H1 (cell line): ENCODE measurements around the gene ZNG1F.
"Not testable (repeated sequence)": the region's sequence is repeated elsewhere in the genome, so short reads cannot be mapped to it uniquely, and the experiment has no call there.

Experiments
- CREB1 ChIP-seq: IDR thresholded peaks from 2 replicates; pipeline ENCODE4 v1.6.1; 2012; ENCODE audit warnings: inconsistent platforms
- EZH2 ChIP-seq: fragments of 200-600 bp; sonication (generic); IDR thresholded peaks from 2 replicates; pipeline ENCODE4 v1.7.1; 2012; ENCODE audit warnings: low read depth, mild to moderate bottlenecking, moderate library complexity, low read length, inconsistent platforms; ENCODE audit not compliant: severe bottlenecking
- HDAC2 ChIP-seq, 2 experiments: fragments of 300-600 bp in 1 of 2; sonication (generic) in 1 of 2; IDR thresholded peaks; 2 replicates each; pipeline ENCODE4 v1.6.1; 2011 to 2012; ENCODE audit warnings: low read depth in 2 of 2, low read length in 2 of 2, mild to moderate bottlenecking in 2 of 2, moderate library complexity in 2 of 2, borderline replicate concordance in 1 of 2, inconsistent platforms in 1 of 2
- JUND ChIP-seq: IDR thresholded peaks from 2 replicates; pipeline ENCODE4 v1.6.1; 2011; ENCODE audit warnings: mild to moderate bottlenecking, improper control_type of control experiment, low read length
- POLR2A ChIP-seq, 2 experiments: IDR thresholded peaks; 1 replicate in 1 of 2; 2 replicates in 1 of 2; pipeline ENCODE4 v1.6.1; 2011; ENCODE audit warnings: low read depth in 2 of 2, low read length in 2 of 2, mild to moderate bottlenecking in 2 of 2; ENCODE audit errors: control extremely low read depth in 1 of 2
- SIN3A ChIP-seq, 2 experiments: IDR thresholded peaks in 1 of 2; conservative IDR thresholded peaks in 1 of 2; 2 replicates each; pipeline ENCODE4 v1.6.1; 2011 to 2012; ENCODE audit warnings: low read length in 2 of 2, improper control_type of control experiment in 1 of 2, low read depth in 1 of 2, mild to moderate bottlenecking in 1 of 2
- TAF1 ChIP-seq: IDR thresholded peaks from 2 replicates; pipeline ENCODE4 v1.6.1; 2011; ENCODE audit warnings: mild to moderate bottlenecking, low read depth, low read length
- TBP ChIP-seq: IDR thresholded peaks from 2 replicates; pipeline ENCODE4 v1.6.1; 2011; ENCODE audit warnings: low read depth, low read length, improper control_type of control experiment
- TF ChIP-seq, protein P1 (sequence below), 3 experiments: IDR thresholded peaks; 1 replicate in 2 of 3; 2 replicates in 1 of 3; pipeline versions ENCODE4 v1.5.1 to v1.6.1; 2011; ENCODE audit warnings: low read length in 3 of 3, mild to moderate bottlenecking in 3 of 3, inconsistent platforms in 2 of 3, low read depth in 1 of 3, moderate library complexity in 1 of 3; ENCODE audit not compliant: insufficient read depth in 1 of 3; ENCODE audit errors: control extremely low read depth in 1 of 3

DNA sequence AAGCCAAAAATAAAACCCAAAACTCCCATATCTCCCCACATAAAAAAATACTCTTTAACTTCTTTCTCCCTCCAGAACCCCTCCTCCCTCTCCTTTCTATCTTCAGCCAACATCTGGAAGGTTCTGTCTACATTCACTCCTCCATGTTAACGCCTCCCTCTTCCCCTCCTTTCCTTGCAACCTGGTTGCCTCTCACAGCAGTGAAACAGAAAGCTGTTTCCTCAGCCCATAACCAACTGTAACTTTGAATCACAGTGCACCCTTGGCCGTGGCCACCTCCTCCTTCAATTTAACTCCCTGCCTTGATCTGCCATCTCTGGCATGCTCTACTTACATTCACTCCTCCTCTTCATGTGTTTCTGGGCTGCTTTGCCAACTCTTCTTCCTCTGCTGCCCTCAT is 94.1 kb downstream of the ZNG1F start:
- TF ChIP-seq SIN3A (conservative IDR thresholded peaks at IDR 0.05 in 1 of 2, IDR thresholded peaks at IDR 0.05 in 1 of 2; ENCODE audit: low read depth in 1 of 2, low read length in 2 of 2); POLR2A (IDR thresholded peaks at IDR 0.05; ENCODE audit: control extremely low read depth in 1 of 2, low read depth in 2 of 2, low read length in 2 of 2); TAF1; EZH2; JUND; TBP; HDAC2 (IDR thresholded peaks at IDR 0.05; ENCODE audit: borderline replicate concordance in 1 of 2, low read depth in 2 of 2, low read length in 2 of 2); CREB1: not testable (repeated sequence)
- TF ChIP-seq, protein P1, sequence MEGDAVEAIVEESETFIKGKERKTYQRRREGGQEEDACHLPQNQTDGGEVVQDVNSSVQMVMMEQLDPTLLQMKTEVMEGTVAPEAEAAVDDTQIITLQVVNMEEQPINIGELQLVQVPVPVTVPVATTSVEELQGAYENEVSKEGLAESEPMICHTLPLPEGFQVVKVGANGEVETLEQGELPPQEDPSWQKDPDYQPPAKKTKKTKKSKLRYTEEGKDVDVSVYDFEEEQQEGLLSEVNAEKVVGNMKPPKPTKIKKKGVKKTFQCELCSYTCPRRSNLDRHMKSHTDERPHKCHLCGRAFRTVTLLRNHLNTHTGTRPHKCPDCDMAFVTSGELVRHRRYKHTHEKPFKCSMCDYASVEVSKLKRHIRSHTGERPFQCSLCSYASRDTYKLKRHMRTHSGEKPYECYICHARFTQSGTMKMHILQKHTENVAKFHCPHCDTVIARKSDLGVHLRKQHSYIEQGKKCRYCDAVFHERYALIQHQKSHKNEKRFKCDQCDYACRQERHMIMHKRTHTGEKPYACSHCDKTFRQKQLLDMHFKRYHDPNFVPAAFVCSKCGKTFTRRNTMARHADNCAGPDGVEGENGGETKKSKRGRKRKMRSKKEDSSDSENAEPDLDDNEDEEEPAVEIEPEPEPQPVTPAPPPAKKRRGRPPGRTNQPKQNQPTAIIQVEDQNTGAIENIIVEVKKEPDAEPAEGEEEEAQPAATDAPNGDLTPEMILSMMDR (IDR thresholded peaks at IDR 0.05; ENCODE audit: control extremely low read depth in 1 of 3, insufficient read depth in 1 of 3, low read depth in 1 of 3, low read length in 3 of 3), result not testable (repeated sequence)
